ENCODE results near the gene UBE3B. TPM values are rescaled to one million over a fixed set of nuclear protein-coding genes. Genes with fewer than 3 reads are reported as not detected.

UBE3B gene
- total RNA-seq, 6 experiments from 2014 or later: 41.3 to 43.6 (median 43.1) TPM

- peaks cover 4% of the 10 kb centered on the region; the same call in 1 of the 2 replicates for H3K9me3 Mint-ChIP-seq
- H3K4me1 Mint-ChIP-seq (ENCODE audit: low read depth): no peaks in the 10 kb centered on the region
- no peak for TF ChIP-seq CTCF (IDR thresholded peaks at IDR 0.05)
- peaks cover 3% of the 10 kb centered on the region; the same call in 1 of the 2 replicates for H3K27me3 Mint-ChIP-seq (ENCODE audit: insufficient read depth)
- H3K36me3 Mint-ChIP-seq (ENCODE audit: low read depth): peaks cover 9% of the 10 kb centered on the region
- H3K4me3 Mint-ChIP-seq: no peak overlapping the region
- no peak overlapping the region for H3K27ac Mint-ChIP-seq
- DNase-seq: no peak
These were observed 84.2 kb downstream of the UBE3B start for GRCh38 chr12:109561711-109562030.

GRCh38 chr12:109562871-109563270, 85.4 kb downstream of the UBE3B start:
- no peak for TF ChIP-seq CTCF (IDR thresholded peaks at IDR 0.05)
- H3K27me3 Mint-ChIP-seq (ENCODE audit: insufficient read depth): no peaks in the 10 kb centered on the region; the same call in 1 of the 2 replicates
- H3K27ac Mint-ChIP-seq: no peak overlapping the region
- peaks cover 4% of the 10 kb centered on the region; the same call in 1 of the 2 replicates for H3K9me3 Mint-ChIP-seq
- H3K4me1 Mint-ChIP-seq (ENCODE audit: low read depth): no peaks in the 10 kb centered on the region
- DNase-seq: no peak
- H3K4me3 Mint-ChIP-seq: no peak overlapping the region
- peaks cover 9% of the 10 kb centered on the region for H3K36me3 Mint-ChIP-seq (ENCODE audit: low read depth)

GRCh38 chr12:109563291-109564284, 86.2 kb downstream of the UBE3B start:
- Mint-ChIP-seq H3K27ac (no peak overlapping the region), H3K9me3 (peaks cover 4% of the 10 kb centered on the region; the same call in 1 of the 2 replicates), H3K27me3 (ENCODE audit: insufficient read depth) (no peaks in the 10 kb centered on the region; the same call in 1 of the 2 replicates), H3K4me1 (ENCODE audit: low read depth) (no peaks in the 10 kb centered on the region), H3K4me3 (no peak overlapping the region), H3K36me3 (ENCODE audit: low read depth) (peaks cover 9% of the 10 kb centered on the region)
- DNase-seq: no peak
- no peak for TF ChIP-seq CTCF (IDR thresholded peaks at IDR 0.05)

- Mint-ChIP-seq H3K27ac (no peak overlapping the region), H3K9me3 (peaks cover 4% of the 10 kb centered on the region; the same call in 1 of the 2 replicates), H3K4me1 (ENCODE audit: low read depth) (no peaks in the 10 kb centered on the region), H3K27me3 (ENCODE audit: insufficient read depth) (no peaks in the 10 kb centered on the region; the same call in 1 of the 2 replicates), H3K4me3 (no peak overlapping the region), H3K36me3 (ENCODE audit: low read depth) (peaks cover 9% of the 10 kb centered on the region)
- DNase-seq: no peak
- no peak for TF ChIP-seq CTCF (IDR thresholded peaks at IDR 0.05)
These were observed 89.0 kb downstream of the UBE3B start for GRCh38 chr12:109566424-109566823.

- no peak for TF ChIP-seq CTCF (IDR thresholded peaks at IDR 0.05)
- peaks cover 1% of the 10 kb centered on the region for H3K36me3 Mint-ChIP-seq (ENCODE audit: low read depth)
- H3K4me3 Mint-ChIP-seq: no peak overlapping the region
- DNase-seq: no peak
- H3K27ac Mint-ChIP-seq: no peak overlapping the region
- no peaks in the 10 kb centered on the region; the same call in 1 of the 2 replicates for H3K27me3 Mint-ChIP-seq (ENCODE audit: insufficient read depth)
- H3K4me1 Mint-ChIP-seq (ENCODE audit: low read depth): no peaks in the 10 kb centered on the region
- peaks cover under 1% of the 10 kb centered on the region; the same call in 1 of the 2 replicates for H3K9me3 Mint-ChIP-seq
These were observed 89.9 kb downstream of the UBE3B start for GRCh38 chr12:109567296-109567695.

Data from HFFc6 (cell line).